ENCODE data around the gene MRPS12.

The MRPS12 gene

GRCh38 chr19:38919837-38920601, 10.7 kb upstream of the MRPS12 start:
- no peaks in the 10 kb centered on the region for H3K9me3 ChIP-seq (replicated peaks; ENCODE audit: insufficient read depth, low read length)
- H3K4me2 ChIP-seq (ENCODE audit: low read depth, low read length) = no peak overlapping the region
- no peaks in the 10 kb centered on the region for H3K27me3 ChIP-seq (replicated peaks; ENCODE audit: insufficient read depth, low read length)
- H3K4me1 ChIP-seq (ENCODE audit: low read length) = no peaks in the 10 kb centered on the region
- H3K36me3 ChIP-seq (replicated peaks; ENCODE audit: insufficient read depth, low read length) = no peaks in the 10 kb centered on the region
- TF ChIP-seq EZH2 (optimal IDR thresholded peaks at IDR 0.05; ENCODE audit: low read depth, low read length) = no peak
- TF ChIP-seq, protein P1, sequence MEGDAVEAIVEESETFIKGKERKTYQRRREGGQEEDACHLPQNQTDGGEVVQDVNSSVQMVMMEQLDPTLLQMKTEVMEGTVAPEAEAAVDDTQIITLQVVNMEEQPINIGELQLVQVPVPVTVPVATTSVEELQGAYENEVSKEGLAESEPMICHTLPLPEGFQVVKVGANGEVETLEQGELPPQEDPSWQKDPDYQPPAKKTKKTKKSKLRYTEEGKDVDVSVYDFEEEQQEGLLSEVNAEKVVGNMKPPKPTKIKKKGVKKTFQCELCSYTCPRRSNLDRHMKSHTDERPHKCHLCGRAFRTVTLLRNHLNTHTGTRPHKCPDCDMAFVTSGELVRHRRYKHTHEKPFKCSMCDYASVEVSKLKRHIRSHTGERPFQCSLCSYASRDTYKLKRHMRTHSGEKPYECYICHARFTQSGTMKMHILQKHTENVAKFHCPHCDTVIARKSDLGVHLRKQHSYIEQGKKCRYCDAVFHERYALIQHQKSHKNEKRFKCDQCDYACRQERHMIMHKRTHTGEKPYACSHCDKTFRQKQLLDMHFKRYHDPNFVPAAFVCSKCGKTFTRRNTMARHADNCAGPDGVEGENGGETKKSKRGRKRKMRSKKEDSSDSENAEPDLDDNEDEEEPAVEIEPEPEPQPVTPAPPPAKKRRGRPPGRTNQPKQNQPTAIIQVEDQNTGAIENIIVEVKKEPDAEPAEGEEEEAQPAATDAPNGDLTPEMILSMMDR (IDR thresholded peaks at IDR 0.05; ENCODE audit: low read length) = no peak
- no peak for TF ChIP-seq EZH2phosphoT487 (IDR thresholded peaks at IDR 0.05; ENCODE audit: low read length)
- no peak overlapping the region for H3K27ac ChIP-seq (ENCODE audit: low read length)
- H3K79me2 ChIP-seq (ENCODE audit: low read length) = no peaks in the 10 kb centered on the region
- H2AFZ ChIP-seq (ENCODE audit: low read length) = no peak overlapping the region
- H3K4me3 ChIP-seq (ENCODE audit: low read length) = no peak overlapping the region
- H4K20me1 ChIP-seq (ENCODE audit: insufficient read depth, low read length) = no peaks in the 10 kb centered on the region
- H3K9ac ChIP-seq (ENCODE audit: low read length) = no peak overlapping the region
- DNase-seq = no peak
- no peaks in the 10 kb centered on the region for H3F3A ChIP-seq (ENCODE audit: insufficient read depth, low read length)
- H3K9me2 ChIP-seq (replicated peaks; ENCODE audit: insufficient read depth, low read length) = no peaks in the 10 kb centered on the region

DNA sequence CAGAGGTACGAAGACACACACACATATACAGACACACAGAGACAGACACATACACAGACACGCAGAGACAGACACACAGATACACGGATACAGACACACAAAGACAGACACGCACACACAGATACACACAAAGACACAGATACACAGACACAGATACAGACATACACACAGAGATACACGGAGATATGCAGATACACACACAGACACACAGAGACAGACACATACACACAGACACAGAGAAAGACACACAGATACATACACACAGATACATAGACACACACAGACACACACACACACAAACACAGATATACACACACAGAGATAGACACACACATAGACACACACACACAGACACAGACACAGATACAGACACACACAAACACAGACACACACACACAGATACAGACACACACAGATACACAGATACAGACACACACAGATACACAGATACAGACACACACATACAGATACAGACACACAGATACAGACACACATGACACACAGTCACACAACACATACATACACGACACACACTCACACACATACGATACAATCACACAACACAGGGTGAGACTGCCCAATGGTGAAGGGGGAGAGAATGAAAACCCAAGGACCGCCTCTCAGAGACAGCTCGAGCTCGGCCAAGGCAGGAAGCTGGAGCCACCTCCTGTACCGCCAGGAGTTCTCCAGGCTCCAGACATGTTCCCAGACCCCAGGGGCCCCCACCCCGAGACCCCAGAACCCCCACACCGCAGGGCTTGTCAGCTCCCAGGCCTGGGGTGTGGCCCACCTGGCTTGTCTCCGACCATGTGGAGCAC, 9.9 kb upstream of the MRPS12 start:
- Histone ChIP-seq H3K9me3 (replicated peaks; ENCODE audit: insufficient read depth, low read length) (no peaks in the 10 kb centered on the region), H3K4me3 (ENCODE audit: low read length) (no peak overlapping the region), H4K20me1 (ENCODE audit: insufficient read depth, low read length) (no peaks in the 10 kb centered on the region), H3K9me2 (replicated peaks; ENCODE audit: insufficient read depth, low read length) (no peaks in the 10 kb centered on the region), H3K27ac (ENCODE audit: low read length) (no peak overlapping the region), H3K9ac (ENCODE audit: low read length) (no peak overlapping the region), H2AFZ (ENCODE audit: low read length) (no peak overlapping the region), H3K36me3 (replicated peaks; ENCODE audit: insufficient read depth, low read length) (no peaks in the 10 kb centered on the region), H3F3A (ENCODE audit: insufficient read depth, low read length) (no peaks in the 10 kb centered on the region), H3K79me2 (ENCODE audit: low read length) (no peaks in the 10 kb centered on the region), H3K4me2 (ENCODE audit: low read depth, low read length) (no peak overlapping the region), H3K27me3 (replicated peaks; ENCODE audit: insufficient read depth, low read length) (no peaks in the 10 kb centered on the region), H3K4me1 (ENCODE audit: low read length) (no peaks in the 10 kb centered on the region)
- TF ChIP-seq, protein P1 (IDR thresholded peaks at IDR 0.05; ENCODE audit: low read length) = no peak
- TF ChIP-seq EZH2 (optimal IDR thresholded peaks at IDR 0.05; ENCODE audit: low read depth, low read length) (no peak), EZH2phosphoT487 (IDR thresholded peaks at IDR 0.05; ENCODE audit: low read length) (no peak)
- no peak for DNase-seq

DNA sequence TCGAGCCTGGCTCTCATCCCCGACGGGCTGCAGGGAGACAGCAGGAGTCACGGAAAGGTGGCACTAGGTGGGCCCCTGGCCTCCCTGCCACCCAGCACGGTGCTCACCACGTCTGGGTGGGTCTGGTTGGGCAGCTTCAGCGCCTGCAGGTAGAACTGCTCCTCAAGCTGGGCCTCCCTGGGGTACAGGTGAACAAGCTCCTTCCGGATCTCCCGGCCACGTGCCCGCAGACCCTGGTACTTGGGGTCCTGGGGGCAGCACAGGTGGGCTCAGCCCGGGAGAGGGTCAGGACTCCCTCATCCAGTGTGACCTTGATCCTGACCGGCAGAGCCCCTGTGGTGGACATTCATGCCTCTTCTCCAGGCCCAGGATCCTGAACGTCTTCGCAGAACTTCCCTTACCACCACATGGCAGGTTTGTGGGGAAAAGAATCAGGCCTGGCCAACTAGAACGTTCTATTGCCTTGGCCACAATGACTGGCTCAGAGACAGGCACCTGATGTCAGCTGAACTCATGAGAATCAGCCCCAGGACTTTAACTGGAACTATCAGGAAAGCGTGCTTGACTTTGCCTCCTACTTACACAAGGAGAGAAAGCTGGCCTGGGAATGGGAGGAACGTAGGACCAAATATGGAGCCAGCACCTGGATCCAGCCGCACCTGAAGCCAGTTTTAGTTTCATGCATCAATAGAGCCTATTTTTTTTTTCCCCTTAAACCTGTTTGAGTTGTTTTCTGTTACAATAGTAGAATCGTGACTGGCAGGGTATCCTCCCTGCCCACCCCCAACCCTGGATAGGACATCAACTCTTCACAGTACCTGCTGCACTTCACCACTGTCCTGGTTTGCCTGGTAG, 9.1 kb upstream of the MRPS12 start:
- no peaks in the 10 kb centered on the region for H4K20me1 ChIP-seq (ENCODE audit: insufficient read depth, low read length)
- no peaks in the 10 kb centered on the region for H3K4me1 ChIP-seq (ENCODE audit: low read length)
- no peak overlapping the region for H3K27ac ChIP-seq (ENCODE audit: low read length)
- DNase-seq = no peak
- H3K9me2 ChIP-seq (replicated peaks; ENCODE audit: insufficient read depth, low read length) = no peaks in the 10 kb centered on the region
- H3K9me3 ChIP-seq (replicated peaks; ENCODE audit: insufficient read depth, low read length) = no peaks in the 10 kb centered on the region
- H3K27me3 ChIP-seq (replicated peaks; ENCODE audit: insufficient read depth, low read length) = no peaks in the 10 kb centered on the region
- no peak overlapping the region for H3K4me3 ChIP-seq (ENCODE audit: low read length)
- TF ChIP-seq EZH2phosphoT487 (IDR thresholded peaks at IDR 0.05; ENCODE audit: low read length) = no peak
- TF ChIP-seq, protein P1 (IDR thresholded peaks at IDR 0.05; ENCODE audit: low read length) = no peak
- no peak for TF ChIP-seq EZH2 (optimal IDR thresholded peaks at IDR 0.05; ENCODE audit: low read depth, low read length)
- no peaks in the 10 kb centered on the region for H3K36me3 ChIP-seq (replicated peaks; ENCODE audit: insufficient read depth, low read length)
- H3K4me2 ChIP-seq (ENCODE audit: low read depth, low read length) = no peak overlapping the region
- H3K9ac ChIP-seq (ENCODE audit: low read length) = no peak overlapping the region
- no peaks in the 10 kb centered on the region for H3K79me2 ChIP-seq (ENCODE audit: low read length)
- H2AFZ ChIP-seq (ENCODE audit: low read length) = no peak overlapping the region
- no peaks in the 10 kb centered on the region for H3F3A ChIP-seq (ENCODE audit: insufficient read depth, low read length)

Measured in MM.1S (cell line).